Measurements from ENCODE around the gene CBFA2T3.

GRCh38 chr16:88943741-88944140 lies 33.3 kb downstream of the CBFA2T3 start:
- no peak for TF ChIP-seq POLR2A (IDR thresholded peaks at IDR 0.05)
- TF ChIP-seq CTCF (IDR thresholded peaks at IDR 0.05), result no peak
- TF ChIP-seq POLR2AphosphoS5 (IDR thresholded peaks at IDR 0.05), result no peak

All from gastroesophageal sphincter (tissue), 3 donors.